Astrocyte (in vitro differentiated cells and primary cell): ENCODE measurements around the gene PRKCH. TPM values are rescaled to one million over a fixed set of nuclear protein-coding genes. Genes with fewer than 3 reads are reported as not detected.

Experiments used
- DNase-seq: peaks from one replicate; pipeline ENCODE4 v3.0.0-alpha.2; 2010; ENCODE audit warnings: low read depth
- FAIRE-seq: peaks from 2 replicates; lab custom pipeline; 2011; peaks lifted over from hg19 to GRCh38; lab: Jason Lieb, UNC
- H2AFZ ChIP-seq: 2 replicates; pipeline ENCODE4 v1.6.0; 2012; ENCODE audit warnings: low read depth, low read length, inconsistent platforms
- H3K27ac ChIP-seq: 2 replicates; pipeline ENCODE4 v1.5.1; 2011; ENCODE audit warnings: low read depth, low read length, inconsistent platforms
- H3K27me3 ChIP-seq: 2 replicates; pipeline ENCODE4 v1.6.0; 2011; ENCODE audit warnings: low read length, inconsistent platforms; ENCODE audit not compliant: insufficient read depth
- H3K36me3 ChIP-seq: 2 replicates; pipeline ENCODE4 v1.5.1; 2011; ENCODE audit warnings: low read length, inconsistent platforms; ENCODE audit not compliant: insufficient read depth
- H3K4me1 ChIP-seq: 2 replicates; pipeline ENCODE4 v1.5.1; 2011; ENCODE audit warnings: low read length, inconsistent platforms; ENCODE audit not compliant: insufficient read depth
- H3K4me2 ChIP-seq: 2 replicates; pipeline ENCODE4 v1.6.0; 2012; ENCODE audit warnings: low read length, inconsistent platforms
- H3K4me3 ChIP-seq: 2 replicates; pipeline ENCODE4 v1.5.1; 2011; ENCODE audit warnings: low read depth, mild to moderate bottlenecking, low read length, inconsistent platforms; ENCODE audit not compliant: insufficient read depth
- H3K79me2 ChIP-seq: 2 replicates; pipeline ENCODE4 v1.6.0; 2012; ENCODE audit warnings: mild to moderate bottlenecking, low read length, inconsistent platforms; ENCODE audit not compliant: insufficient read depth
- H3K9ac ChIP-seq: 2 replicates; pipeline ENCODE4 v1.6.0; 2012; ENCODE audit warnings: mild to moderate bottlenecking, low read length, inconsistent platforms
- H3K9me3 ChIP-seq: 2 replicates; pipeline ENCODE4 v1.5.1; 2012; ENCODE audit warnings: low read depth, mild to moderate bottlenecking, low read length, inconsistent platforms; ENCODE audit not compliant: insufficient read depth
- H4K20me1 ChIP-seq: 2 replicates; pipeline ENCODE4 v1.6.0; 2012; ENCODE audit warnings: low read length, inconsistent platforms; ENCODE audit not compliant: insufficient read depth
- H3K27ac Mint-ChIP-seq: one replicate; pipeline ENCODE4 v1.8.0; 2021; ENCODE audit warnings: mild to moderate bottlenecking, mixed read lengths; ENCODE audit not compliant: unreplicated experiment
- H3K27me3 Mint-ChIP-seq: one replicate; pipeline ENCODE4 v1.8.0; 2021; ENCODE audit warnings: low read depth, mixed read lengths; ENCODE audit not compliant: unreplicated experiment
- H3K36me3 Mint-ChIP-seq: one replicate; pipeline ENCODE4 v1.8.0; 2021; ENCODE audit warnings: low read depth, mixed read lengths; ENCODE audit not compliant: unreplicated experiment
- H3K4me1 Mint-ChIP-seq: one replicate; pipeline ENCODE4 v1.8.0; 2021; ENCODE audit warnings: low read depth, mixed read lengths; ENCODE audit not compliant: unreplicated experiment
- H3K4me3 Mint-ChIP-seq: one replicate; pipeline ENCODE4 v1.8.0; 2021; ENCODE audit warnings: mild to moderate bottlenecking, moderate library complexity, mixed read lengths; ENCODE audit not compliant: unreplicated experiment
- H3K9me3 Mint-ChIP-seq: one replicate; pipeline ENCODE4 v1.8.0; 2021; ENCODE audit warnings: mild to moderate bottlenecking, mixed read lengths; ENCODE audit not compliant: unreplicated experiment
- EZH2 ChIP-seq: IDR thresholded peaks from 2 replicates; pipeline ENCODE4 v1.6.1; 2012; ENCODE audit warnings: mild to moderate bottlenecking, low read length, inconsistent platforms; ENCODE audit not compliant: insufficient read depth
- total RNA-seq: library from RNA; stranded (reverse); gene quantifications from 2 replicates; pipeline ENCODE4 v1.2.1, GENCODE V29; 2021
- TF ChIP-seq, protein P1 (sequence below): IDR thresholded peaks from 2 replicates; pipeline ENCODE4 v1.5.1; 2011; ENCODE audit warnings: low read depth, mild to moderate bottlenecking, inconsistent platforms, low read length, moderate library complexity; ENCODE audit not compliant: insufficient read depth

PRKCH gene
- total RNA-seq, 1 donor from 2014 or later, result 6.0 TPM

DNA sequence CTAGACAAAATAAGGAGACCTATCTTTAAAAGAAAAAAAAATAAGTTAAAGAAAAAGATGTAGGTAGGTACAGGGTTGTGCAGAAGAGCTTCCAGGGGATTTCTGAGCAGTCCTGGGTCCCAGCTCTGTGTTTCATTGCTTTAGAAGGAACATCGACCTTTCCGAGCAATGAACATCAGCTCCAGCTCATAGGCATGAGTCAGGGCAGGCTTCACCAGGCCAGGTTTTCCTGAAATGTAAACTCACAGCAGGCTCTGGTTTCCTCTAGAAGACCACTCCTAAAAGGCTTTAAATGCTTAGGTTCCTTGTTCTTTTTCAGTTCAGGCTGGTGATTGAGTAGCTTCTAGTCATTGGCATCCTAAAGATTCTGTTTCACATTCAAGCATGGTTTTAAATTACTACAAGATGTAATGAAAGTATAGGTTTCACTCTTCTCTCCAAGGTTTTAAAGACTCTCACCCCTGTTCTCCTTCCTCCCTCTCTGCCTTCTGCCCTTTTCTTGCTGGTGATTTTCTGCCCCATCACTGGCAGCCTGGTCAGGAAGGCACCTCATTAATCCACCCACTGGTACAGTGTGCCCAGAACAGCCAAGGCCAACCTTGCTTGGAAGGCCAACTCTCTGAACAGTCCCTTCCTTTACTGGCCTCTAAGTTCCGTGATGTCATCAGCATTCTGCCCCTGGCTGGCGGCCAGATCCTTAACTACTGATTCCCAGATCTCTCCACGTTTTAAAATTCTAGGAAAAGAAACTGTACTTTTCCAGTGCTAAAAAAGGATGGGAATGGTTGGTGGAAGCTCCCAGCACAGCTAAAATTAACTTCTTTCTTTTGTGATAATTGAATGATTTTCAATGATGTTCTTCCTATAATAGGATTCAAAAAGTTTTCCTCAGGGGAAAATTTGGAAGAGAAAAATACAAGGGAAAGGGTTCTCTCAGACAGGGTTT, 264.5 kb downstream of the PRKCH start:
- Histone ChIP-seq H2AFZ (peak overlapping the region; percentile 29), H3K27me3 (no peaks in the 10 kb centered on the region), H4K20me1 (no peaks in the 10 kb centered on the region), H3K36me3 (no peaks in the 10 kb centered on the region), H3K4me2 (peak overlapping the region; percentile 52), H3K4me1 (peaks cover 40% of the 10 kb centered on the region), H3K79me2 (no peaks in the 10 kb centered on the region), H3K9ac (peak overlapping the region; percentile 66), H3K27ac (peak overlapping the region; percentile 91), H3K4me3 (no peak overlapping the region), H3K9me3 (no peaks in the 10 kb centered on the region)
- no peak for TF ChIP-seq EZH2
- TF ChIP-seq, protein P1, sequence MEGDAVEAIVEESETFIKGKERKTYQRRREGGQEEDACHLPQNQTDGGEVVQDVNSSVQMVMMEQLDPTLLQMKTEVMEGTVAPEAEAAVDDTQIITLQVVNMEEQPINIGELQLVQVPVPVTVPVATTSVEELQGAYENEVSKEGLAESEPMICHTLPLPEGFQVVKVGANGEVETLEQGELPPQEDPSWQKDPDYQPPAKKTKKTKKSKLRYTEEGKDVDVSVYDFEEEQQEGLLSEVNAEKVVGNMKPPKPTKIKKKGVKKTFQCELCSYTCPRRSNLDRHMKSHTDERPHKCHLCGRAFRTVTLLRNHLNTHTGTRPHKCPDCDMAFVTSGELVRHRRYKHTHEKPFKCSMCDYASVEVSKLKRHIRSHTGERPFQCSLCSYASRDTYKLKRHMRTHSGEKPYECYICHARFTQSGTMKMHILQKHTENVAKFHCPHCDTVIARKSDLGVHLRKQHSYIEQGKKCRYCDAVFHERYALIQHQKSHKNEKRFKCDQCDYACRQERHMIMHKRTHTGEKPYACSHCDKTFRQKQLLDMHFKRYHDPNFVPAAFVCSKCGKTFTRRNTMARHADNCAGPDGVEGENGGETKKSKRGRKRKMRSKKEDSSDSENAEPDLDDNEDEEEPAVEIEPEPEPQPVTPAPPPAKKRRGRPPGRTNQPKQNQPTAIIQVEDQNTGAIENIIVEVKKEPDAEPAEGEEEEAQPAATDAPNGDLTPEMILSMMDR, result no peak
- FAIRE-seq, result peak; percentile 66
- Mint-ChIP-seq H3K9me3 (no peaks in the 10 kb centered on the region), H3K36me3 (no peaks in the 10 kb centered on the region), H3K27ac (peak overlapping the region; percentile 90), H3K4me1 (peaks cover 42% of the 10 kb centered on the region), H3K27me3 (no peaks in the 10 kb centered on the region), H3K4me3 (peak overlapping the region; percentile 74)
- peak; percentile 75 for DNase-seq

- Histone ChIP-seq H3K27ac (peak overlapping the region; percentile 91), H3K4me3 (no peak overlapping the region), H3K36me3 (no peaks in the 10 kb centered on the region), H3K4me2 (peak overlapping the region; percentile 52), H3K4me1 (peaks cover 40% of the 10 kb centered on the region), H3K79me2 (no peaks in the 10 kb centered on the region), H2AFZ (no peak overlapping the region), H4K20me1 (no peaks in the 10 kb centered on the region), H3K9ac (peak overlapping the region; percentile 66), H3K27me3 (no peaks in the 10 kb centered on the region), H3K9me3 (no peaks in the 10 kb centered on the region)
- FAIRE-seq (no peak), DNase-seq (peak; percentile 63)
- Mint-ChIP-seq H3K4me3 (no peak overlapping the region), H3K9me3 (no peaks in the 10 kb centered on the region), H3K36me3 (peaks cover under 1% of the 10 kb centered on the region), H3K4me1 (peaks cover 37% of the 10 kb centered on the region), H3K27ac (peak overlapping the region; percentile 90), H3K27me3 (no peaks in the 10 kb centered on the region)
- TF ChIP-seq, protein P1, result no peak
- no peak for TF ChIP-seq EZH2
Observed at GRCh38 chr14:61586544-61587055, 265.2 kb downstream of the PRKCH start.
